GM19240 (cell line): ENCODE measurements around the gene CCSER1.

ENCODE experiments used
- DNase-seq: peaks from one replicate; pipeline ENCODE4 v3.0.0; 2011; ENCODE audit warnings: low spot score; ENCODE audit not compliant: insufficient read length

CCSER1 gene

DNA sequence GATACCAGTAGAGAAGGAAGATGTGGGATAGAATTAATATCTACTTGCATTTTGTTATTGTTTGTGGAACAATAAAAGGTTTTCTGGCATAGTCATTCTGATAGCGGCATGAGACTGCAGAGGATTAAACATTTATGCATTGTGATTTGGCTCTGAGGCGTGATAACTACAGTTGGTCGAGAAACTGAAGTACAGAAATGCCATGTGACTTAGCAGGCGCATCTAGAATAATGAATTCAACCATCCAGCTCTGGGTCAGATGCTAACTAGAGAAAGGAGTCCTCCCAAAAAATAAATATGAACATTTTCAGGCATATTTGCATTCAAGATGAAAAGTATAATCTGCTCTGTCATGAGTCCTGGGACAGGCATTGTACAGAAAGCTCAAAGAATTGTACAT, 62.8 kb downstream of the CCSER1 start:
- no peak for DNase-seq

DNA sequence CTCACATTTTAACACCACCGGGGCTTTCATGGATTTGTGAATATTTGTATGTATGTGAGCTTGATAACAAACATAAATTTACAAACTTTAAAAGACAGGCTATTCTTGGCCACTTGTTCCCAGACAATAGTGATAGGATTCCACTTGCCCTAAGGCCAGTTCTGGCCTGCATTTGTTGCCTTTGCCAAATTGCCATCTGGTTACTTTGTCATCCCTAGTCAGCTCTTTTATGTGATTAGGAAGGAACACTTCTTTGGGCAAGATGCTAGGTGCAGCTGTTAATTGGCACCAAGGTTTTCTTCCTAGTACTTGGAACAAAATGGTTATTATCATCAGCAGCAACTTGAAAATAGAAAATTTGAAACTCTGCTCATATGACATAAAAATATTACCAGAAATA, 63.3 kb downstream of the CCSER1 start:
- DNase-seq, result no peak

DNA sequence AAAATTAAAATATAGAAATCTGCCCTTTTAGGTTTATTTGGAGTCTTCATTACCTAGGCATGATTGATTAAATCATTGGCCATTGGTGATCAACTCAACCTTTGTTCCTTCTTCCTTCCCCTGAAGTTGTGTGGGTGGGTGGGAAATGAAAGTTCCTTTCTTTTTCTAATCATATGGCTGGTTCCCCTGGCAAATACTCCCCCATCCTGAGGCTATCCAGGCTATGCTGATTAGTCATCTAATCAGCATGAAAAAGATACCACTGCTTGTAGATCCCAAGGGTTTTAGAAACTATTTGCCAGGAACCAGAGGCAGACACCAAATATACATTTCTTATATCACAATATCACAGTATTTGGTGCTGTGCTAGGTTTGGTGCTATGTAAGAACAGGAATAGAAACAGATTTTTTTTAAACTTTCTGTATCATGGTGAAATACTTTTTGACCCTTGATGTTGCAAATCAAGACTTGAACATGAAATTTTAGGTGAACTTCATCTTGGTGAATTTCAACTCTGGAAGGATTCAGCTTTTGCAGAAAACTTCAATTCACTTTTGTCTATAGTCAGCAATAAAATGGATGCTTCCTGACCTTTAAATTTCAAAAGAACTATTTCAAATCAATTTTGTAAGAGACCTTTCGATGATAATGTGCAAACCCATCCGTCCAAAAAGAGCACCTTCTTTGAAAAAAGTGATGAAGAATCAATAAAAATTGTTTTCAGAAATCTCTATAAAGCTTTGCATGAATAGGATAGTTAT, 71.1 kb downstream of the CCSER1 start:
- no peak for DNase-seq

DNA sequence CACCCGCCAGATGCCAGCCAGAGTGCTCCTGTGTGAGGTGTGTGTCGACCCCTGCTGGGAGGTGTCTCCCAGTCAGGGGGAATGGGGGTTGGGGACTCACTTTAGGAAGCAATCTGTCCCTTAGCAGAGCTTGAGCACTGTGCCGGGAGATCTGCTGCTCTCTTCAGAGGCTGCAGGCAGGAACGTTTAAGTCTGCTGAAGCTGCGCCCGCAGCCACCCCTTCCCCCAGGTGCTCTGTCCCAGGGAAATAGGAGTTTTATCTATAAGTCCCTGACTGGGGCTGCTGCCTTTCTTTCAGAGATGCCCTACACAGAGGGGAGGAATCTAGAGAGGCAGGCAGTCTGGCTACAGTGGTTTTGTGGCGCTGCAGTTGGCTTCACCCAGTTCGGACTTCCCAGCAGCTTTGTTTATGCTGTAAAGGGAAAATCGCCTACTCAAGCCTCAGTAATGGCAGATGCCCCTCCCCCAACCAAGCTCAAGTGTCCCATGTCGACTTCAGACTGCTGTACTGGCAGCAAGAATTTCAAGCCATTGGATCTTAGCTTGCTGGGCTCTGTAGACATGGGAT, 80.8 kb downstream of the CCSER1 start:
- DNase-seq, result no peak

DNA sequence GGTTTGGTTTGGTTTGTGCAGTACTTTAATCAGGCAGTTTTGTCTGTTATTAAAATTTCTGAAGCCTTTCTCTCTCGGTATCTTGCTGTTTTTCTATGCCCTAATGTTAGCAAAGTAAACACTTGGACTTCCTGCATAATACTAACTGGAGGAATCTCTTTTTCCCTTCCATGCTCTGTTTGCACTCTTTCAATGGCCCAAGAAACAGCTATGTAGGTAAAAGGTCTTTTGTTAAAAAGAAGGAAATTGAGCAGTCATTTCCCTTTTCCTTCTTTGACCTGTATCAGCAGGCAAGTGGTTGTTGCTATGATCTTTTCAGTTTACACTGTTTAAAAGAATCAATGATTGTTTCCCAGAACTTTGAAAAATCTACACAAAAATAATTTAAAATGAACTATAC, 82.7 kb downstream of the CCSER1 start:
- no peak for DNase-seq

DNA sequence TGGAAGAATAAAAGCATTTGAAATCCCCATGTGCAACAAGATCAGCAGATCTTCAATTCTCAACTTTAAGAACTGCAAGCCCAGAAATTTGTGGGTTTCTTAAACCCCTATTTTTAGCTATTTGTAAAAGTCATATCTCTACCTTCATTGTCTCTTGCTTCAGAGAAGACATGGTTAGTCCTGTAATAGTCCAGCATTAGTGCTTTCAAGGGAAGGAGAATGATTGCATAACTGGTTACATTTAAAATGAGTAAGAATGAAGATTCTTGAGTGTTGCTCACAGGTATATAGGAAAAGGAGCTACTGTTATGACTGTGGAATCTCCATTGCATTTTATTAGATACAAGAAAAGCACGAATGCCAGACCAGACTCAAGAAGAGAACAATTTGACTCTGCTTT, 84.0 kb downstream of the CCSER1 start:
- no peak for DNase-seq

GRCh38 chr4:90215286-90215685, 88.1 kb downstream of the CCSER1 start:
- DNase-seq, result no peak

GRCh38 chr4:90219822-90220221, 92.6 kb downstream of the CCSER1 start:
- DNase-seq, result no peak

- no peak for DNase-seq
Observed at GRCh38 chr4:90220459-90220858, 93.3 kb downstream of the CCSER1 start.

- no peak for DNase-seq
Observed at GRCh38 chr4:90226734-90227133, 99.5 kb downstream of the CCSER1 start.

DNA sequence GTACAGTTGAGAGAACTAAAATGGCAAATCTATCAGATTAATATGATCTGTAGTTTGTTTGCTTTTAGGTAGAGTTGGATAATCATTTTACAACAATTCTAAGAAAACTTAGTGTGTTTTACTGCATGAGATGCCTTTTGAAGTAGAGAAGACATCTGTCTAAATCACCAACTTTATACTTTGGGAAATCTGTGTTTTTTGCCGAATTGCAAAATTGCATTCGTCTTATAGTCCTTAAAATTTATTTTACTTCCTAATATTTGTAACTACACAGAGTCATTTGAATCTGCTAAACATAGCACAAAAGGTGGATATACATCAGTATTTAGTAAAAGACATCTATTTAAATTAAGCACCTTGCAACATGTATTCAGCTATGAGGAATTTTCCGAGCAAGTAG, 100.0 kb downstream of the CCSER1 start:
- no peak for DNase-seq

- DNase-seq, result no peak
Observed at GRCh38 chr4:90234916-90235547, 107.8 kb downstream of the CCSER1 start.

DNA sequence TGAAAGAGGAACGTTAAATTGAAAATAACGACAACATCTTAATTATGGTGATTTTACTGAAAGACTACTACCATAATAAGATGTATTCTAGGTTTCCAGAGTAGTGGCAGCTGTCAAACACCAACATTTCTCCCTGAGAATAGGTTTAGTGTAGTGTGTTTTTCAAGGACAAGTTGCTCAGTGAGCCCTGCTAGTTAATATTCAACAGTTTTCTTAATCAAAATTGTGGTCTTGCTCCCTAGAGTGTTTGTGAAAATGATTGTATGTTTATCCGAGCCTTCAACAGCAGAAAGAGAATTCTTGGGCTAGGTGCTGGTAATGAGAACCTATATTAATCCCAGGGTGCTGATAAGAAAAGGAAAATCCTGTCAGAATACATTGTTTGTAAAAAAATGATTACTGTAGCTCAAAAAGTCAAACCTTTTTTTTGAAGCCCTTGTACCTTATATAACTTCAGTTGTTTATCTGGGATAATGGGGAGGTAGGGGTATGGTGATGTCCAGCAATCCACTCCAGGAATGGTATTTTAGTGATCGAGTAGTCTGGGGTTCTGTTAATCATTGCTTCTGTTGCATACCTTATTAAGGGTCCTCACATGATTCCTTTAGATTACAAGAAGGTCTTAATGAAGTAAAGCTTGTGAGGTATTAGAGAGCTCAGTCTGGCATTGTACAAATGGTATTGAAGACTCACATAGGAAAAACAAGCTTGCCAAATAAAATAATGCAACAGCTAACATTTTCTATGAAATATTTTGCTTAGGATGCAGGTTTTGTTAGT, 110.7 kb downstream of the CCSER1 start:
- no peak for DNase-seq

- no peak for DNase-seq
Observed at GRCh38 chr4:90240333-90240732, 113.1 kb downstream of the CCSER1 start.

- DNase-seq, result no peak
Observed at GRCh38 chr4:90241008-90241407, 113.8 kb downstream of the CCSER1 start.

DNA sequence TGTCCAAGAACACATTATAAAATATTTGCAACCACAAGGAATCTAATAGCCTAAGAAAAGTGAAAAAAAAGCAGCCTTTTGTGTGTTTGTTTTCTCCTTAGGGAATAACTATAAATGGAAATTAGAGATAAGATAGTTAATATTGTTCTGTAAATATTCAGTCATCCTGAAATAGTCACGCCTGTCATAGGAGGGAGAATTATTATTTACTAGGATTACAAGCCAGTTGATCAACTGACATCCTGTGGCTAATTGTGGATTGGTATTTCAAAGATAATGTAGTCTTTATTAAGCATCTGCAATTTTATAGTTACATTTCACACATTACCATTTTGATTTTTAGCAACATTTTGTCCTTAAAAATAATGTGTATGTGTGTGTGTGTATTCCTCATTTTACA, 118.6 kb downstream of the CCSER1 start:
- no peak for DNase-seq

DNA sequence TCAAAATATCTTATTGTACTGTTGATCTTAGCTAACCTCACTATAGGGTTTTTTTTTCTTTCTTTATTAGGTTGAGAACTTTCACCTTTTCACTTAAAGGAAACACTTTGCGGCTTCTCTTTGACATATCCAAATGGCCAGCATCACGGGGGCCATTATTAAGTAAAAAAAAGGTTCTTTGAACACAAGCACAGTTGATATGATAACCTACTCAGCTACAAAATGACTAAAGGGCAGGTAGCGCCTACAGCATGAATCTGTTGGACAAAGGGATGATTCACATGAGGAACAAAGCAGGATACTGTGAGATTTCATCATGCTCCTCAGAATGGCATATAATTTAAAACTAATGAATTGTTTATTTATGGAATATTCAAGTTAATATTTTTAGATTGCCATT, 119.6 kb downstream of the CCSER1 start:
- no peak for DNase-seq

GRCh38 chr4:90254357-90254756, 127.2 kb downstream of the CCSER1 start:
- no peak for DNase-seq

- DNase-seq, result no peak
Observed at GRCh38 chr4:90274175-90274574, 147.0 kb downstream of the CCSER1 start.

DNA sequence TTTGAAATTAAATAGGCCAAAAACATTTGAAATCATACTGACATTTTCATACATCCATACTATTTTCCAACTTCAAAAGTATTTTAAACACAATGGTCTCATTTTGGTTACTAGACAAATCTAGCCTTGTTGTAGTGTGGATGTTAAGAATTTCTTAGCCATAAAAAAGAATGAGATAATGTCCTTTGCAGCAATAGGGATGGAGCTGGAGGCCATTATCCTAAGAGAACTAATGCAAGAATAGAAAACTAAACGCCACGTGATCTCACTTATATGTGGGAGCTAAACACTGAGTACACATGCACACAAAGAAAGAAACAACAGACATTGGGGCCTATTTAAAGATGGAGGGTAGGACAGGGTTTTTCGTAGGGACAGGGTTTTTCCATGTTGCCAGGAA, 153.8 kb downstream of the CCSER1 start:
- DNase-seq, result no peak

GRCh38 chr4:90281541-90282355, 154.6 kb downstream of the CCSER1 start:
- DNase-seq, result no peak
